ENCODE data around the gene CMA1.
"Not testable (repeated sequence)": the region's sequence is repeated elsewhere in the genome, so short reads cannot be mapped to it uniquely, and the experiment has no call there.

DNA sequence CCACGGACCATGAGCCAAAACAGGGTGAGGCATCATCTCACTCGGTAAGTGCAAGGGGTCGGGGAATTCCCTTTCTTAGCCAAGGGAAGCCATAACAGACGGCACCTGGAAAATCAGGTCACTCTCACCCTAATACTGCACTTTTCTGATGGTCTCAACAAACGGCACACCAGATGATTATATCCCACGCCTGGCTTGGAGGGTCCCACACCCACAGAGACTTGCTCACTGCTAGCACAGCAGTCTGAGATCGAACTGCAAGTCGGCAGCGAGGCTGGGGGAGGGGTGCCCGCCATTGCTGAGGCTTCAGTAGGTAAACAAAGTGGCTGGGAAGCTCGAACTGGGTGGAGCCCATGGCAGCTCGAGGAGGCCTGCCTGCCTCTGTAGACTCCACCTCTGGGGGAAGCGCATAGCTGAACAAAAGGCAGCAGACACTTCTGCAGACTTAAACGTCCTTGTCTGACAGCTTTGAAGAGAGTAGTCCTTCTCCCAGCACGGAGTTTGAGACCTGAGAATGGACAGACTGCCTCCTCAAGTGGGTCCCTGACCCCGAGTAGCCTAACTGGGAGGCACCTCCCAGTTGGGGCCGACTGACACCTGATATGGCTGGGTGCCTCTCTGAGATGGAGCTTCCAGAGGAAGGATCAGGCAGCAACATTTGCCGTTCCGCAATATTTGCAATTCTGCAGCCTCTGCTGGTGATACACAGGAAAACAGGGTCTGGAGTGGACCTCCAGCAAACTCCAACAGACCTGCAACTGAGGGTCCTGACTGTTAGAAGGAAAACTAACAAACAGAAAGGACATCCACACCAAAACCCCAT is 16.3 kb downstream of the CMA1 start:
- TF ChIP-seq, protein P1, sequence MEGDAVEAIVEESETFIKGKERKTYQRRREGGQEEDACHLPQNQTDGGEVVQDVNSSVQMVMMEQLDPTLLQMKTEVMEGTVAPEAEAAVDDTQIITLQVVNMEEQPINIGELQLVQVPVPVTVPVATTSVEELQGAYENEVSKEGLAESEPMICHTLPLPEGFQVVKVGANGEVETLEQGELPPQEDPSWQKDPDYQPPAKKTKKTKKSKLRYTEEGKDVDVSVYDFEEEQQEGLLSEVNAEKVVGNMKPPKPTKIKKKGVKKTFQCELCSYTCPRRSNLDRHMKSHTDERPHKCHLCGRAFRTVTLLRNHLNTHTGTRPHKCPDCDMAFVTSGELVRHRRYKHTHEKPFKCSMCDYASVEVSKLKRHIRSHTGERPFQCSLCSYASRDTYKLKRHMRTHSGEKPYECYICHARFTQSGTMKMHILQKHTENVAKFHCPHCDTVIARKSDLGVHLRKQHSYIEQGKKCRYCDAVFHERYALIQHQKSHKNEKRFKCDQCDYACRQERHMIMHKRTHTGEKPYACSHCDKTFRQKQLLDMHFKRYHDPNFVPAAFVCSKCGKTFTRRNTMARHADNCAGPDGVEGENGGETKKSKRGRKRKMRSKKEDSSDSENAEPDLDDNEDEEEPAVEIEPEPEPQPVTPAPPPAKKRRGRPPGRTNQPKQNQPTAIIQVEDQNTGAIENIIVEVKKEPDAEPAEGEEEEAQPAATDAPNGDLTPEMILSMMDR (IDR thresholded peaks at IDR 0.05), result not testable (repeated sequence)
- TF ChIP-seq EZH2 (IDR thresholded peaks at IDR 0.05; ENCODE audit: borderline replicate concordance, insufficient read depth, low read depth, low read length, poor library complexity, severe bottlenecking), result not testable (repeated sequence)
